Activated CD8-positive, alpha-beta memory T cell treated with anti-CD3 and anti-CD28 coated beads, Interleukin-2, amount 50 U/mL, for 1 hour (primary cell): Measurements from ENCODE around the gene PBLD.
A peak's percentile ranks its signal among the peaks of the same experiment; 100 is the strongest.

ENCODE experiments used
- DNase-seq: peaks from one replicate; pipeline ENCODE4 v3.0.0-alpha.2; 2020; ENCODE audit errors: extremely low read depth

PBLD gene

GRCh38 chr10:68332259-68333057 is at the start of gene PBLD:
Gene PBLD (minus strand): TSS chr10:68332928. CDS start chr10:68306844, 26,084 bp downstream.
- DNase-seq, result no peak

DNA sequence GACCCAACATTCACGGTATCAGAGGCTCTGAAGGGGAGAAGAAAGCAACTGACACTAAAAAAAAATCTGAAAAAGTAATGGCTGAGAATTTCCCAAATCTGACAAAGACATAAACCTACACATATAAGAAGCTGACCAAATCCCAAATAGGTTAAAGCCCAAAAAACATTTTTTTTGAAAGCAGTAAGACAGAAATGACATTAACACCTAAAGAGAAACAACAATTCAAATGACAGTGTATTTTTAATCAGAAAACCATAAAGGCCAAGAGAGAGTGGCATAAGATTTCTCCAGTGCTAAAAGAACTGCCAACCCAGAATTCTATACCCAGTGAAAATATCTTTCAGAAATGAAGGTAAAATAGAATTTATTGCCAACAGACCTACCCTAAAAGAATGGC is 38.9 kb upstream of the PBLD start:
- DNase-seq, result no peak

DNA sequence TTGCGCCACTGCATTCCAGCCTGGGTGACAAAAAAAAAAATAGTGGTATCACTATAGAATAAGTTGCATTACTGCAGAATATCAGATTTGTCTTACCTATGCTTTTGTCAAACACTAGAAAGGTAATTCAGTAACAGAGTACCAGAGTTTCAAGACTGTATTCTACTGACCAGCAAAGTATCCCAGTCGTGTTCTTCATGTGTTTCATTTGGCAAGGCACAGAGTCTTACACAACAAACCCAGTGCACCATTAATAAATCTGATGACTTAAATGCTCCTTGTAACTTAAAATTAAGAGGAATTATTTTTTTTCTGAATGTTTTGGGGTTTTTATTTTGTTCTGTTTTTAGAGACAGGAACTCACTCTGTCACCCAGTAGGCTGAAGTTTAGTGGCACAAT is 34.4 kb upstream of the PBLD start:
- DNase-seq, result no peak

GRCh38 chr10:68366600-68366999 is 33.9 kb upstream of the PBLD start:
- no peak for DNase-seq

DNA sequence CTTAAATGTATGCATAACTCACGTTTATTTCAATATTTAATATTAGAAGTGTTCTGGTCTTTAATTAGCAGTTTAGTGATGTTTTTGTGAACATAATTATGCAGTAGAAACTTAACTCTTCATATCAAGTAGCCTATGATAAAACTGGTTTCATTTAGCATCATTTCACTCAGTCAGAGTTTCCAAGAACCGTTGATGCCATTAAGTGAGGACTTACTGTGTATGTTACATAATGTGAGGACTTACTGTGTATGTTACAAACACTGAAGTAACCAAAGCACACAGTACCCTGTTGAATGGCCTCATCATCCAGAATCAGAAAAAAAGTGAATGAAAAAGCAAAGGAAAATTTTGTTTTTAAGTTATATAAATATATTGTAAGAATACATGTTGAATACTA is 32.9 kb upstream of the PBLD start:
- DNase-seq, result no peak

- DNase-seq, result no peak
Observed at GRCh38 chr10:68364101-68364886, 31.6 kb upstream of the PBLD start.

DNA sequence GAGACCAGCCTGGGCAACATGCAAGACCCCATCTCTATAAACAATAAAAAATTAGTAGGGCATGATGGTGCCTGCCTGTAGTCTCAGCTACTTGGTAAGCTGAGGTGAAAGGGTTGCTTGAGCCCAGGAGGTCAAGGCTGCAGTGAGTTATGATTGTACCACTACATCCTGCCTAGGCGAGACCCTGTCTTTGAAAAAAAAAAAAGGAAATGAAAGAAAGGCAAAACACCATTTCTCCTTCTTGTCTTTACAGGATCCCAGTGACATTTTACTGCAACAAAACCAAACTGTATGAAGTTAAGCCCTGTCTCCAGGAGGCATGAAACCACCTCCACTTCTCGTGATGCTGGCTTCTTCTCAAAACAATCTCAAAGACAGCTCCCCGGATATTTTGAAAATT is 29.9 kb upstream of the PBLD start:
- DNase-seq, result no peak

DNA sequence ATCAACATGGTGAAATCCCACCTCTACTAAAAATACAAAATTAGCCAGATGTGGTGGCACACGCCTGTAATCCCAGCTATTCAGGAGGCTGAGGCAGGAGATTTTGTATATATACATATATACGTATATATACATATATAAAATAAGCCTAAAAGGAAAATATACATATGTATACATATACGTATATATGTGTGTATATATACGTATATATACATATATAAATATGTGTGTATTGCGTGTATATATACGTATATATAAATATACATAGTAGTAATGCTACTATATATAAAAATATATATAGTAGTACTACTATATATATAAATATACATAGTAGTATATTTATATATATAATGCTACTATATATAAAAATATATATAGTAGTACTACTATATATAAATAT is 26.5 kb upstream of the PBLD start:
- DNase-seq, result no peak

DNA sequence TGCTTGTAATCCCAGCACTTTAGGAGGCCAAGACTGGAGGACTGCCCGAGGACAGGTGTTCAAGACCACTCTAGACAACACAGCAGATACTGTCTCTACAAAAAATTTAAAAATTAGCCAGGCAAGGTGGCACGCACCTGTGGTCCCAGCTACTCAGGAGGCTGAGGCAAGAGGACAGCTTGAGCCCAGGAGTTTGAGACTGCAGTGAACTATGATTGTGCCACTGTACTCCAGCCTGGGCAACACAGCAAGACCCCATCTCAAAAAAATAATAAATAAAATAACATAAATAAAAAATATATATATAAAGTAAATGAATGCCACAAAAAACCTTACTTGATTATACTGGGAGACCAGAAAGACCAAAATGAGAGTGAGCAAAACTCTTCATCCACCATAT is 20.8 kb upstream of the PBLD start:
- DNase-seq, result no peak

GRCh38 chr10:68348265-68348741 is 15.6 kb upstream of the PBLD start:
- DNase-seq, result no peak

DNA sequence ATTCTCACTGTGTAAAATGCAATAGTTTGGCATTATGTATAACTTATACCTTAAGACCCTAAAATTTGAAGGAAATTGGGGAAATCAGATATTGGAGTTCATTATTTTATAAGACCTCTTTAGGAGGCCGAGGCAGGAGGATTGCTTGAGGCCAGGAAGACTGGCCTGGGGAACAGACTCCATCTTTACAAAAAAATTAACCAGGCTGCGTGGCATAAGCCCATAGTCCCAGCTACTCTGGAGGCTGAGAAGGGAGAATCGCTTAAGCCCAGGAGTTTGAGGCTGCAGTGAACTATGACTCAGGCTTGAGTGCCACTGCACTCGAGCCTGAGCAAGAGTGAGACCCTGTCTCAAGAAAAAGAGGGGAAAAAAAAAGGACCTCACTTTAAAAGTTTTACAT is 14.0 kb upstream of the PBLD start:
- DNase-seq, result no peak

- DNase-seq, result no peak
Observed at GRCh38 chr10:68345621-68346020, 12.9 kb upstream of the PBLD start.

- DNase-seq, result no peak
Observed at GRCh38 chr10:68342909-68343516, 10.3 kb upstream of the PBLD start.

- no peak for DNase-seq
Observed at GRCh38 chr10:68340358-68341080, 7.8 kb upstream of the PBLD start.

DNA sequence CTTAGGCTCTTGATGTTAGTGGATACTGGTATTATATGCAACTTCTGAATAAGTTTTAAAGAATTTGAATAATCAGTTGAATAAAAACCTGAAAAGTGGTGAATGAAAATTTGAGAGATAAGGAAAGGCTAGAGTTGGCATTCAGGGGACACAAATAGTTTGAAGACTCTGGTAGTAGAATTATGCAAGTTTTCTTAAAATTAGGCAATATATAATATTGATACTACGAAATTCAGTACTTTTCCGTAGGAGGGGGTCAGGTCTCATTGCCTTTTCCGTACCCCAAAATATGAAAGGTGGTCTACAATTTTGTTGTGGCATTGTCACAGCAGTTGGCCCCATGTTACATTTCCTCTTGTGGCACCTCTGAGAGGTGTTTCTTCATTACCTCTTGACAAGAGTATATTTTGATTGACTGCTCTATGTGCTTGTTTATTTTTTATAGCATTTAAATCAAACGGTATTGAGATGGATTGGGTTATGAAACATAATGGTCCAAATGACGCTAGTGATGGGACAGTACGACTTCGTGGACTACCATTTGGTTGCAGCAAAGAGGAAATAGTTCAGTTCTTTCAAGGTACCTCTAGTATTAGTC is 4.1 kb upstream of the PBLD start:
- DNase-seq, result no peak

DNA sequence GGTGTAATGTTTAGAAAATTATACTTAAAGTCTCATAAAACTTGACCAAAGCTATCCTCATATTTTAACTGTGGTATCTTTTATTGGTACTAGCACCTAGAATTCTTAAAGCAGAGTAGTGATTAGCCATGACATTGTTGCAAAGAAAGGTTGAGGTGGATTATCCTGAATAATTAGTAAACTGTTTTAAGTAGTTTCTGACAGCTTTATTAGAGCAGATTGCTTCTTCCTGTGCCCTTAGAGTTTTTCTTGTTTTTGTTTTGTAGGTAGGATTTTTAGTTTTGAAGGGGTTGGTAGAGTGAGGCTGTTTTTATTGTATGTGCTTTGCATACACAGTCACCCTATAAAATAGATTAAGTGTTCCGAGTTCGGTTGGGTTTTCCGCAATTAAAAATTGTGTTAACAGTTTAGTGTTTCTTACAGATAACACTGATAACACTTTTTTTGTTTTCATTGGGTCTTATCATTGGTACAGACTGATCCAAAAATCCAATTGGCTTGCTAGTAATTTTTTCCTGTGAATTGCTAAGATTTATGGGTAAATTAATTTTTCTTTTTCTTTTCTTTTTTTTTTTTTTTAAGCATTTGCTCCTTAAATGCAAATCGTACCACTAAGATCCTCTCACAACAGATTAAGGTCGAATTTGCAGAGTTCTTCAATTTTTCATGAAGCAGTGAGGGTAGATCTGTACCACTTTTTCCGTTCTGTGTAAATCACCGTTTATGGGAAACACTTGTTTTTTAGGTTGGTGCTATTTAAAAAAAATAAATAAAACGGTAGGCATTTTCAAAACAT is 2.1 kb upstream of the PBLD start:
- DNase-seq, result no peak

DNA sequence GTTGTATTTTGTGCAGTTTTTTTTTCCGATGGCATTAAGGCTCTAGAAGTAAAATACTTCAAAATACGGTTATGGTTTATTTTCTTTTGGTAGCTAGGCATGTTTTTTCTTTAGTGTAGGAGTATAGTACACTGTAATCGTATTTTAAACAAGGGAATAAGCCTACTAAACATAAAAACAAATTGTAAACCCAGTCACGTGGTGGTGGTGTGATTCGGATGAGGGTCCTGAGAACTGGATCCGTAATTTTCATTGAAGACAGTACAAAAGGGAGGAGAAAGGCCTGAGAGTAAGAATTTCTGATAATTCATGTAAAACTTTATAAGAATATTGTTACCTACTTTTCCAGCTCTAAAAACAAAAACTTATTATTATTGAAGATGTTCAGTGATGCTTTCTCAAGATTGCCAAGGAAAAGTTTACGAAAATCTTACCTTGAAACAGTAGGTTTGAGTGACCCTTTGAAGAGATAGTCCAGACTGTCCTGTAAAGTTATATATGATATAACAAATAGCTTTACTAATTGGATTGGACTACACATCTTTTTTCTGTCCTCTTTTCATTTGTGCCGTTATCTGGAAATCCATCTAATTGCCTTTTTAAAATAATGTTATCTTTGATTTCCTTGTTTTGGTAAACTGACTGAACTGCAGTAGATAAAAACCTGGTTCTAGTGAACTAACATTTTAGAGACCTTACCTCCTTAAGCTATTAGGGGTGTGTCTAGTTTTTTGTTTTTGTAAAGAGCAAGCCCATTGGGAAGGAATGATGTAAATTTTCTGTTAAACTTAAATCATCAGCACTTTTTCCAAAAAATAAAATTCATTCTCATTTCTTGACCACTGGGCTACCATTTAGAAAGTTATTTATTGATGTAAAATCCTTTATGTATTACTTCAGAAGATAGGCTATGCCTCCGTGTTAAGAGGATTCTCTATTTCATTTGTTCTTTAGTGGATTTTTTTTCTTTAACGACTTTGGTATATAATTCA is 1.0 kb upstream of the PBLD start:
- DNase-seq, result no peak

DNA sequence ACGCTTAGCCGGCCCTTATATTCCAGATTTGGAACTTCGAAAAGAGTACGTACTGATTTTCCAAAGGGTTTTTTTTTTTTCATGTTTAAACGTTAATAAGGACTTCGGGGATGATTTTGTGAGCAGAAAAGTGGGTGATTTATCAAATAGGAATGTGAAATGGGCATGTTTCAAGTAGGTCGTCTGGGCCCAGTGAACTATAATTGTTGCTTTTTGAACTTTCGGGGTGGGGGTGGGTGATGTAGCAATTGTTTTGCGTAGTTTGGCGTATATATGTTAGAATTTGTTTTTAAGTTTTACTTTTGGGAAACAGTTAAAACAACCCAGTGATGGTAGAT is 299 bp upstream of the PBLD start:
- no peak for DNase-seq

DNA sequence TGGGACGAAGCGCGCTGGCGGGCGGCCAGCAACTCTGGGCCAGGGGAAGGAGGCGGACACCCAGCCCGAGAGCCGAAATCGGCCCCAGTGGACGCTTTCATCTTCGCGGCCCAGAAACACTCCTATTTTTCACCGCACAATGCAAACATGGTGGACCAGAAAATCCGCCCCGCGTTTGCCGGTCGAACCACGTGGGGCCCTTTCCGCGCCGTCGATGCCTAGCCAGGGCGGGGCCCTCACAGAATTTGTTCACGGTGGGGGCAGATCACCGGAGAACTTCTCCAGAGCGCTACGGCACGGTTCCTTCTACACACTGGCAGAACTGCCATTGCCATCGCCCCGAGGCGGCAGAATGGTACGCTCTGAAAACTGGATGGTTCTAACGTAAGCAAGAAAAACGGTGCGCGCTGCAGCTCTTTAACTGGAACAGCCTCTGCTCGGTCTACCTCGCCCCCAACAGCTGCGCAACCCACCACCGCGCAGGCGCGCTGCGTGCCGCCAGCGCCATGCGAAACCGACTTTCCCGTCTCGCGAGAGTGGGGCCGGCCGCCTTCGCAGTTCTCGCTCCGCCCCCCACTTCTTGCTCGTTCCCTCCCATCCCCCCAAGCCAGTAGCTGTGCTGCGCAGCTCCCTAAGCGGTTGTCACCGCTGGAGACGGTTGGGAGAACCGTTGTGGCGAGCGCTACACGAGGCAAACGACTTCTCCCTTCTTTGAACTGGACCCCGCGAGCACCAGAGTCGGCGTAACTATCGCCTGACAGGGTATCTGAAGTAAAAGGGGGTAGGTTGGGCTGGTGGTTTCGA is 1.1 kb downstream of the PBLD start, which contains the start of gene HNRNPH3:
HNRNPH3 (plus strand) TSS at position 610 of the 804 bp plus-strand sequence. CDS start 5,158 bp downstream, outside the sequence.
- peak; percentile 97 for DNase-seq
